Activated B cell treated with CpG ODN at 0.5 μM for 24 hours (primary cell): Measurements from ENCODE around the gene EXD3. TPM values are rescaled to one million over a fixed set of nuclear protein-coding genes. Genes with fewer than 3 reads are reported as not detected.

ENCODE experiments used
- ATAC-seq: fragments of 200-7000 bp; cut with Tn5 transposase; one replicate; pipeline ENCODE4 v1.10.0; 2021; ENCODE audit warnings: low read depth, mild to moderate bottlenecking, moderate library complexity
- CTCF ChIA-PET: fragments of 350-600 bp; sonication (Branson Sonifier 250); formaldehyde crosslinking; loops from one replicate; lab custom pipeline; 2021; ENCODE audit warnings: antibody characterized with exemption; lab: Charles Lee
- POLR2A ChIA-PET: fragments of 350-600 bp; sonication (Branson Sonifier 250); formaldehyde crosslinking; loops from one replicate; lab custom pipeline; 2021; ENCODE audit warnings: antibody characterized with exemption; lab: Charles Lee
- DNase-seq: peaks from one replicate; pipeline ENCODE4 v3.0.0; 2022
- H3K27ac Mint-ChIP-seq: one replicate; pipeline ENCODE4 v1.8.0; 2020; ENCODE audit warnings: mixed read lengths
- H3K27me3 Mint-ChIP-seq: one replicate; pipeline ENCODE4 v1.8.0; 2021; ENCODE audit warnings: mixed read lengths
- H3K36me3 Mint-ChIP-seq: one replicate; pipeline ENCODE4 v1.8.0; 2021; ENCODE audit warnings: low read depth, mixed read lengths
- H3K4me1 Mint-ChIP-seq: one replicate; pipeline ENCODE4 v1.8.0; 2021; ENCODE audit warnings: mixed read lengths
- H3K4me3 Mint-ChIP-seq: one replicate; pipeline ENCODE4 v1.8.0; 2020; ENCODE audit warnings: mild to moderate bottlenecking, mixed read lengths
- H3K9me3 Mint-ChIP-seq: one replicate; pipeline ENCODE4 v1.8.0; 2020; ENCODE audit warnings: mixed read lengths
- CTCF ChIP-seq: fragments of 200-600 bp; IDR thresholded peaks from one replicate; pipeline ENCODE4 v1.8.0; 2022; ENCODE audit warnings: antibody characterized with exemption, mild to moderate bottlenecking
- intact Hi-C: fragments of 100-400 bp; cut with micrococcal nuclease; formaldehyde crosslinking; loops from one replicate; pipeline ENCODE4 v1.15.1; 2024
- total RNA-seq: library from RNA; stranded (reverse); gene quantifications from 2 replicates; pipeline ENCODE4 v1.2.3, GENCODE V29; 2022

Gene EXD3
- total RNA-seq, 1 donor from 2014 or later: 12.8 TPM

GRCh38 chr9:137405677-137406081 lies 17.3 kb downstream of the EXD3 start:
- H3K27ac Mint-ChIP-seq: no peak overlapping the region
- no peak for DNase-seq
- H3K27me3 Mint-ChIP-seq: peaks cover 2% of the 10 kb centered on the region
- H3K4me1 Mint-ChIP-seq: peaks cover 19% of the 10 kb centered on the region
- peaks cover 6% of the 10 kb centered on the region for H3K9me3 Mint-ChIP-seq
- TF ChIP-seq CTCF: no peak
- H3K4me3 Mint-ChIP-seq: no peak overlapping the region
- ChIA-PET CTCF (interaction anchor here (0.9 kb wide), 1 partner anchor 103 kb away, joined by 3 read pairs; no protein-coding TSS in a partner anchor), POLR2A (interaction anchor here (0.7 kb wide), 2 partner anchors 103 to 182 kb away, joined by 4 to 6 read pairs; partner anchors contain the start of gene NRARP)
- H3K36me3 Mint-ChIP-seq: peaks cover 7% of the 10 kb centered on the region
- no peak for ATAC-seq
- intact Hi-C loops: loop anchor here (2.0 kb wide), 1 partner anchor 111 kb away; no protein-coding TSS in a partner anchor

GRCh38 chr9:137404961-137405567 lies 17.9 kb downstream of the EXD3 start:
- Mint-ChIP-seq H3K4me3 (no peak overlapping the region), H3K27me3 (peaks cover 2% of the 10 kb centered on the region), H3K36me3 (peaks cover 7% of the 10 kb centered on the region), H3K4me1 (peaks cover 22% of the 10 kb centered on the region), H3K27ac (no peak overlapping the region), H3K9me3 (peaks cover 6% of the 10 kb centered on the region)
- intact Hi-C loops: no loop called here
- ChIA-PET POLR2A (interaction anchor here (0.6 kb wide), 1 partner anchor 275 kb away, joined by 3 read pairs; no protein-coding TSS in a partner anchor), CTCF (no interaction called here)
- no peak for TF ChIP-seq CTCF
- DNase-seq (no peak), ATAC-seq (no peak)

GRCh38 chr9:137403269-137403668 lies 19.7 kb downstream of the EXD3 start:
- ChIA-PET CTCF (no interaction called here), POLR2A (no interaction called here)
- DNase-seq (no peak), ATAC-seq (no peak)
- Mint-ChIP-seq H3K36me3 (peaks cover 7% of the 10 kb centered on the region), H3K27ac (no peak overlapping the region), H3K27me3 (peaks cover 2% of the 10 kb centered on the region), H3K4me1 (peaks cover 31% of the 10 kb centered on the region), H3K9me3 (peaks cover 6% of the 10 kb centered on the region), H3K4me3 (no peak overlapping the region)
- no peak for TF ChIP-seq CTCF
- intact Hi-C loops: no loop called here

- Mint-ChIP-seq H3K36me3 (peaks cover 7% of the 10 kb centered on the region), H3K9me3 (peaks cover 6% of the 10 kb centered on the region), H3K27ac (no peak overlapping the region), H3K4me3 (no peak overlapping the region), H3K4me1 (peaks cover 29% of the 10 kb centered on the region), H3K27me3 (no peaks in the 10 kb centered on the region)
- ChIA-PET POLR2A (no interaction called here), CTCF (no interaction called here)
- ATAC-seq (no peak), DNase-seq (no peak)
- TF ChIP-seq CTCF: no peak
- intact Hi-C loops: no loop called here
Observed at GRCh38 chr9:137402746-137403145, 20.2 kb downstream of the EXD3 start.

- ChIA-PET POLR2A (no interaction called here), CTCF (no interaction called here)
- Mint-ChIP-seq H3K4me3 (no peak overlapping the region), H3K27ac (no peak overlapping the region), H3K27me3 (no peaks in the 10 kb centered on the region), H3K9me3 (peaks cover 6% of the 10 kb centered on the region), H3K4me1 (peaks cover 29% of the 10 kb centered on the region), H3K36me3 (peaks cover 7% of the 10 kb centered on the region)
- intact Hi-C loops: no loop called here
- ATAC-seq (no peak), DNase-seq (no peak)
- no peak for TF ChIP-seq CTCF
Observed at GRCh38 chr9:137398561-137399468, 24.1 kb downstream of the EXD3 start.
